ENCODE measurements around the gene JARID2.
A peak's percentile ranks its signal among the peaks of the same experiment; 100 is the strongest.
"Not testable (repeated sequence)": the region's sequence is repeated elsewhere in the genome, so short reads cannot be mapped to it uniquely, and the experiment has no call there.

Gene JARID2

DNA sequence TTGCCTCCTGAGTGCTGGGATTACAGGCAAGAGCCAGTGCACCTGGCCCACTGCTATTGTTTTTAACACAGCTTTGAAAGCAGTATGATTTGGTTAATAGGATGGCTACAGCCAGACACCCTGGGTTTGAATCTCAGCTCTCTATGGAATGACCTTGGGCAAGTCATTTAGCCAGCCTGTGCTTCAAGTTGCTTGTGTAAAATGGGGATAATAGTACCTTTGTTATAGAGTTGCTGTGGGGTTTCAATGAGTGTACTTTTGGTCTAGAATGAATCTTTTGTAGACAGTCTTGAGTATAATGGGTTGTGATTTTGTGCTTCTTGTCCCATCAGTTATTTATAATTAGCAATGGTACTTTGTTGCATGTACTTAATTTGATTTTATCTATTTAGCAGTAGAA lies 70.9 kb downstream of the JARID2 start:
- no peak for DNase-seq

- no peak for DNase-seq
Measured at GRCh38 chr6:15317251-15317650, 71.4 kb downstream of the JARID2 start.

- no peak for DNase-seq
Measured at GRCh38 chr6:15317934-15318902, 72.3 kb downstream of the JARID2 start.

GRCh38 chr6:15319677-15320076 lies 73.8 kb downstream of the JARID2 start:
- DNase-seq, result no peak

DNA sequence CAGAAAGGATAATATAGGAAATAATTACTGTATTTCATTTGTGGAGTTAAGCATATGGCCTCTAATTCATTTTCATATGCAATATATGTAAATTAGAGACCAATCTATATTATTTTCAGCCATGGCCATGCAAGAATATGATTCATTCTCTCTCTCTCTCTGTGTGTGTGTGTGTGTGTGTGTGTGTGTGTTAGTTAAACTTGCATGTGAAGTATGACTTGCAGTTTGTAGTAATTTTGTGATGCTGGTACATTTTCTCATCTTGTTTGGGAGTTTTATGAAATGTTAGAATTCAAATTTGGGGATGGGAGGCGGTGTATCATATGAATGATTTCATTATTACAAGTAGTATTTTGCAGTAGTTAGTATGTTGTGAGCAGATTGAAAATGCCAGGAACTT lies 74.8 kb downstream of the JARID2 start:
- DNase-seq, result no peak

DNA sequence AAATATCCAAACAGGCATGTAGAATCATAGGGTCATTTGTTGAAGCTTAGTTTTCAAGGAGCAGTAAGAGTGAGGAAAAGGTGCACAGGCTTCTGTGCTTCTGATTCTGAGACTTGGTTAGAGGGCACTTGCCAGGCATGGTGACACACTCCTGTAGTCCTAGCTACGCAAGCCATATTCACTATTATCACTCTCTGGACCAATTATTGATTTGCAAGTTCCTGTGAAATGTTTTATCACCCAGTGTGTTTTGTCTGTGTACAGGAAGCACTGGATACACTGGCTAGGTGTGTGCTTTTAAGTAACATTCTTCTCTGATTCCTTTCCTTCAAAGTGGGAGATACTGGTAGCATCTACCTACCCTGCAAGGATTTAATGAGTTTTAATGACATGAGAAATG lies 76.3 kb downstream of the JARID2 start:
- no peak for DNase-seq

DNA sequence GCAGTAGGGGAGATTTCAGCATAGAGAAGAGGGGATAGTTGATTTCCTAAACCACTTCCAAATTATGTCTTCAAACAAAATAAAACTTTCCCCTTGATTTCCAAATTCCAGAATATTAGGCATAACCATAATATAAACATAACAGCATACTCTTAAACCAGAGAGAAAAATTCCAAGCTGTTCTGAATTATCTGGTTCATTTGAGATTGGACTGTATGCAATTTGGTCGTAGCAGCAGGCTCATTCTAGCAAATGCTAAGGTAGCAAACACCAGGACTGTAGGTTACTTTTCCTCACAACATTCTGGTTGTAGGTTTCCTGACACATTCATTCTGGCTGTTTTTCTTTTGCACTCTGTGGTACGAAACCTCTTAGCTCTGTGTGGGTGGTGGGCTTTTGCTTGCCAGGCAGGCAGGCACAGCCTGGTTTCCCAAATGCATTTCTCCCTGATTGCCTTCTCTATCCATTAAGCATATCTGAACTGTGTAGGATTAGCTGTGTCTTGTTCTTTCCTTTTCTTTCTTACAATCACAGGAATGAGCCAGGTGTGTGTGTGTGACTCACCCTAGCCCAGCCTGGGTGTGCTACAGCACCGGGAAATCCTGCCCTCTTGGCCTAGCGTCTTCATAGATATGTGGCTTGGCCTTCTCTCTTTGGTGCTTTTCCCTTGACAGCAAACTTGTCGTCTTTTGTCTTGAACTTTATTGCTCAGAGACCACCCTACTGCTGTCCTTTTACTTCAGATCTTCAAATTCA lies 77.1 kb downstream of the JARID2 start:
- DNase-seq, result no peak

GRCh38 chr6:15323611-15324010 lies 77.7 kb downstream of the JARID2 start:
- DNase-seq, result not testable (repeated sequence)

GRCh38 chr6:15324427-15324985 lies 78.6 kb downstream of the JARID2 start:
- no peak for DNase-seq

GRCh38 chr6:15325540-15325955 lies 79.7 kb downstream of the JARID2 start:
- no peak for DNase-seq

DNA sequence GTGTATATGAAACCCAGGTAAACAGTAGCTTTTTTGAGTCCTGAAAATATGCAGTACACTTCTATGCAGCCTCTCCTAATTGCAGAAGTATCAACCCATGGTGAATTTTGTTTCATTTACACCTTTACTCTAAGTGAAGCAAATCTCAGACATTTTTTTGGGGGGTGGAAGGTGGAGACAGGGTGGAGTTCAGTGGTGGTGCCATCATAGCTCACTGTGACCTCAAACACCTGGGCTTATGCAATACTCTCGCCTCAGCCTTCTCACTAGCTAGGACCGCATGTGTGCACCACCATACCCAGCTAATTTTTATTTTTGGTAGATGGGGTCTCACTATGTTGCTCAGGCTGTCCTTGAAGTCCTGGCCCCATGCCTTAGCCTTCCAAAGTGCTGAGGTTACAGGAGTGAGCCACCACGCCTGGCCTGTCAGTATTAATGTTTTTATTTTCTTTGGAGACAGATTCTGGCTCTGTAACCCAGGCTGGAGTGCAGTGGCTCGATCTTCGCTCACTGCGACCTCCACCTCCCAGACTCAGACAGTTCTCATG lies 80.3 kb downstream of the JARID2 start:
- DNase-seq, result no peak

DNA sequence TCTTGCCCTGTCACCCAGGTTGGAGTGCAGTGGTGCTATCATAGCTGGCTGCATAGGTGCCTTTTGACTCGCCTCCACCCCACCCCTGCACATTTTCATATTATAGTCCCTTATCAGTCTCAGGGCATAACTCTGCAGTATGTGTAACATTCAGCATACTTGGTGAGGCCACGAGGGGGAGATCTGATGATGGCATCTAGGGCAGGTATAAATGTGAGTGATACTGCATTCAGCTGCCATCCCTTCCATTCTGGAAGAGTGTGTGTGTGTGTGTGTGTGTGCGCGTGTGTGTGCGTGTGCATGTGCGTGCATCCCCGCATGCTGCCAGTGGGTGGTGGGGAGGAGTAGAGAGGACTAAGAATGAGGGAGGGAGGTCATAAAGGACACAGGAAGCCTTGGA lies 81.4 kb downstream of the JARID2 start:
- DNase-seq, result no peak

GRCh38 chr6:15329197-15329671 lies 83.4 kb downstream of the JARID2 start:
- no peak for DNase-seq

- DNase-seq, result no peak
Measured at GRCh38 chr6:15330174-15330944, 84.5 kb downstream of the JARID2 start.

- no peak for DNase-seq
Measured at GRCh38 chr6:15331143-15331542, 85.3 kb downstream of the JARID2 start.

- no peak for DNase-seq
Measured at GRCh38 chr6:15331629-15332251, 85.9 kb downstream of the JARID2 start.

- no peak for DNase-seq
Measured at GRCh38 chr6:15332446-15332845, 86.6 kb downstream of the JARID2 start.

- peak; percentile 16 to 31 for DNase-seq
Measured at GRCh38 chr6:15335385-15335784, 89.5 kb downstream of the JARID2 start.

GRCh38 chr6:15335916-15336315 lies 90.0 kb downstream of the JARID2 start:
- no peak for DNase-seq

- peak; percentile 57 to 59 for DNase-seq
Measured at GRCh38 chr6:15336900-15337560, 91.2 kb downstream of the JARID2 start.

DNA sequence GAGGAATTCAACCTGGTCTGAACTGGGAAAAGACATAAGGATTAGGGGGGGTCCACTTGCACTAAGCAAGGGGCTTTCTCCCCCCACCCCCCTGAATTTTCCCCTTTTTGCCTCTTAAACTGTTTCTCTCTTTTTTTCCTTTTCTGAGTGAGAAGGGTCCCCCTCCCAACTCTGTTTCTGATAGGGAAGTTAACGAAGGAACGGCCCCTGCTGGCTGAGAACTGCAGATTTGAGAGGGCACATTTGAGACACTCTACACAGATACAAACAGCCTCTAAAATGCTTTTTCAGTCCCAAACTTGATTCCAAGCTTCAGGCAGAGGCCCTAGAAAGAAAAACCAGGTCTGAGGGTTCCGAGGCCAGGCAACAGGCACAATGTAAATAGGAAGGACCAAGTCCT lies 91.7 kb downstream of the JARID2 start:
- peak; percentile 51 to 71 for DNase-seq
